Sigmoid colon (tissue), 7 donors: ENCODE results near the gene ARHGAP42. TPM values are rescaled to one million over a fixed set of nuclear protein-coding genes. Genes with fewer than 3 reads are reported as not detected.

ENCODE experiments used
- DNase-seq: peaks from one replicate; pipeline ENCODE4 v3.0.0-alpha.2; 2019
- H3K27ac ChIP-seq, 4 donors: fragments of 200-600 bp; sonication (generic); one replicate each; pipeline ENCODE4 v1.5.1; 2016 to 2019; ENCODE audit warnings: mild to moderate bottlenecking in 1 of 4
- H3K27me3 ChIP-seq, 3 donors: fragments of 200-600 bp; sonication (generic); one replicate each; pipeline ENCODE4 v1.5.1; 2019; ENCODE audit warnings: mild to moderate bottlenecking in 1 of 3
- H3K36me3 ChIP-seq, 4 donors: fragments of 200-600 bp; sonication (generic); one replicate each; pipeline ENCODE4 v1.5.1; 2016 to 2019
- H3K4me1 ChIP-seq, 4 donors: fragments of 200-600 bp; sonication (generic); one replicate each; pipeline ENCODE4 v1.5.1; 2017 to 2019
- H3K4me3 ChIP-seq, 4 donors: fragments of 200-600 bp; sonication (generic); one replicate each; pipeline ENCODE4 v1.5.1; 2017 to 2019; ENCODE audit warnings: mild to moderate bottlenecking in 2 of 4, moderate library complexity in 1 of 4
- H3K9me3 ChIP-seq, 4 donors: fragments of 200-600 bp in 3 of 4; sonication (generic) in 3 of 4; one replicate each; pipeline versions ENCODE4 v1.5.1 to v1.6.1; 2013 to 2019
- CTCF ChIP-seq, 4 experiments: fragments of 450-650 bp in 3 of 4; fragments of 200-600 bp in 1 of 4; IDR thresholded peaks; one replicate each; pipeline ENCODE4 v1.5.1; 2016 to 2019; ENCODE audit warnings: antibody characterized with exemption in 4 of 4, mild to moderate bottlenecking in 3 of 4, moderate library complexity in 2 of 4
- EP300 ChIP-seq, 4 donors: sonication (generic); formaldehyde crosslinking; IDR thresholded peaks; one replicate each; pipeline ENCODE4 v1.6.1; 2017; ENCODE audit warnings: antibody characterized with exemption in 4 of 4
- POLR2A ChIP-seq, 2 donors: fragments of 450-650 bp; IDR thresholded peaks; one replicate each; pipeline ENCODE4 v1.6.1; 2016; ENCODE audit warnings: antibody characterized with exemption in 2 of 2, mild to moderate bottlenecking in 2 of 2, moderate library complexity in 2 of 2
- POLR2AphosphoS5 ChIP-seq, 4 donors: sonication (generic); formaldehyde crosslinking; IDR thresholded peaks; one replicate each; pipeline ENCODE4 v1.6.1; 2017; ENCODE audit warnings: antibody characterized with exemption in 4 of 4
- WGBS, 2 donors: extraction: QIAGEN DNeasy Blood & Tissue Kit; methylation state at CpG; one replicate each; pipeline ENCODE4 v1.1.7; 2013; 5-methylcytosine and 5-hydroxymethylcytosine counted together
- intact Hi-C: fragments of 100-400 bp; cut with DNase I; formaldehyde crosslinking; loops from one replicate; pipeline ENCODE4 v1.15.1; 2023
- polyA plus RNA-seq, 3 donors: library from polyadenylated mRNA; stranded (reverse); fragments of 200-250 nt; gene quantifications; one replicate each; pipeline ENCODE4 v1.2.3, GENCODE V29; 2013
- total RNA-seq, 4 donors: library from RNA; depleted of rRNA; stranded (reverse); fragments of >200 nt; gene quantifications; one replicate each; pipeline ENCODE4 v1.1.0, GENCODE V29; 2016
- donor health status: healthy with polysubstance abuse.
- donor health status: Bipolar disorder and iron deficiency.
- donor health status: healthy.

Gene ARHGAP42
- total and polyA plus RNA-seq, 7 donors, result 4.2 to 16.9 (median 6.4) TPM

GRCh38 chr11:100640071-100640470 is 47.0 kb upstream of the ARHGAP42 start:
- no peak for TF ChIP-seq POLR2A (IDR thresholded peaks at IDR 0.05)
- TF ChIP-seq EP300 (IDR thresholded peaks at IDR 0.05), result no peak
- TF ChIP-seq POLR2AphosphoS5 (IDR thresholded peaks at IDR 0.05), result no peak
- TF ChIP-seq CTCF (IDR thresholded peaks at IDR 0.05), result no peak
- WGBS, 2 donors, result 80 to 85% methylated on average over 2 of the region's 2 CpGs
- H3K27me3 ChIP-seq, result no peaks in the 10 kb centered on the region
- no peak for DNase-seq
- H3K9me3 ChIP-seq, result no peaks in the 10 kb centered on the region
- intact Hi-C loops, result no loop called here
- no peak overlapping the region for H3K4me3 ChIP-seq
- no peak overlapping the region for H3K27ac ChIP-seq
- no peaks in the 10 kb centered on the region for H3K36me3 ChIP-seq
- peaks cover 0 to 46% (median 22%) of the 10 kb centered on the region in 4 donors for H3K4me1 ChIP-seq

GRCh38 chr11:100640646-100641045 is 46.4 kb upstream of the ARHGAP42 start:
- no peak for DNase-seq
- Histone ChIP-seq H3K4me3 (no peak overlapping the region), H3K36me3 (no peaks in the 10 kb centered on the region), H3K27me3 (no peaks in the 10 kb centered on the region), H3K27ac (no peak overlapping the region), H3K9me3 (no peaks in the 10 kb centered on the region), H3K4me1 (peaks cover 0 to 46% (median 22%) of the 10 kb centered on the region in 4 donors)
- TF ChIP-seq POLR2A (IDR thresholded peaks at IDR 0.05) (no peak), EP300 (IDR thresholded peaks at IDR 0.05) (no peak), CTCF (IDR thresholded peaks at IDR 0.05) (no peak), POLR2AphosphoS5 (IDR thresholded peaks at IDR 0.05) (no peak)
- 31 to 61% methylated on average over 1 of the region's 1 CpG for WGBS, 2 donors
- intact Hi-C loops, result no loop called here

GRCh38 chr11:100641456-100641855 is 45.6 kb upstream of the ARHGAP42 start:
- no peaks in the 10 kb centered on the region for H3K27me3 ChIP-seq
- H3K9me3 ChIP-seq, result no peaks in the 10 kb centered on the region
- no peak overlapping the region for H3K4me3 ChIP-seq
- intact Hi-C loops, result no loop called here
- TF ChIP-seq POLR2A (IDR thresholded peaks at IDR 0.05) (no peak), POLR2AphosphoS5 (IDR thresholded peaks at IDR 0.05) (no peak), EP300 (IDR thresholded peaks at IDR 0.05) (no peak), CTCF (IDR thresholded peaks at IDR 0.05) (no peak)
- H3K27ac ChIP-seq, result no peak overlapping the region
- H3K36me3 ChIP-seq, result no peaks in the 10 kb centered on the region
- no peak for DNase-seq
- peaks cover 0 to 46% (median 22%) of the 10 kb centered on the region in 4 donors for H3K4me1 ChIP-seq
- WGBS, 2 donors, result 84 to 95% methylated on average over 5 of the region's 5 CpGs

GRCh38 chr11:100646545-100646944 is 40.5 kb upstream of the ARHGAP42 start:
- Histone ChIP-seq H3K4me1 (peaks cover 0 to 23% (median 11%) of the 10 kb centered on the region in 4 donors), H3K4me3 (no peak overlapping the region), H3K27me3 (no peaks in the 10 kb centered on the region), H3K9me3 (no peaks in the 10 kb centered on the region), H3K27ac (no peak overlapping the region), H3K36me3 (no peaks in the 10 kb centered on the region)
- intact Hi-C loops, result no loop called here
- DNase-seq, result no peak
- TF ChIP-seq POLR2AphosphoS5 (IDR thresholded peaks at IDR 0.05) (no peak), POLR2A (IDR thresholded peaks at IDR 0.05) (no peak), CTCF (IDR thresholded peaks at IDR 0.05) (no peak), EP300 (IDR thresholded peaks at IDR 0.05) (no peak)
- WGBS, 2 donors, result 50 to 70% methylated on average over 2 of the region's 2 CpGs

GRCh38 chr11:100647861-100648260 is 39.2 kb upstream of the ARHGAP42 start:
- intact Hi-C loops, result no loop called here
- Histone ChIP-seq H3K27me3 (no peaks in the 10 kb centered on the region), H3K4me1 (peaks cover 0 to 16% (median 8%) of the 10 kb centered on the region in 4 donors), H3K4me3 (no peak overlapping the region), H3K36me3 (no peaks in the 10 kb centered on the region), H3K27ac (no peak overlapping the region), H3K9me3 (no peaks in the 10 kb centered on the region)
- DNase-seq, result no peak
- 72 to 86% methylated on average over 4 of the region's 4 CpGs for WGBS, 2 donors
- no peak for TF ChIP-seq CTCF (IDR thresholded peaks at IDR 0.05)
- no peak for TF ChIP-seq POLR2AphosphoS5 (IDR thresholded peaks at IDR 0.05)
- TF ChIP-seq EP300 (IDR thresholded peaks at IDR 0.05), result no peak
- TF ChIP-seq POLR2A (IDR thresholded peaks at IDR 0.05), result no peak
